ENCODE results near the gene MUSTN1. TPM values are rescaled to one million over a fixed set of nuclear protein-coding genes. Genes with fewer than 3 reads are reported as not detected.

MUSTN1 gene
- total RNA-seq, 1 experiment from 2014 or later = 0.49 TPM

DNA sequence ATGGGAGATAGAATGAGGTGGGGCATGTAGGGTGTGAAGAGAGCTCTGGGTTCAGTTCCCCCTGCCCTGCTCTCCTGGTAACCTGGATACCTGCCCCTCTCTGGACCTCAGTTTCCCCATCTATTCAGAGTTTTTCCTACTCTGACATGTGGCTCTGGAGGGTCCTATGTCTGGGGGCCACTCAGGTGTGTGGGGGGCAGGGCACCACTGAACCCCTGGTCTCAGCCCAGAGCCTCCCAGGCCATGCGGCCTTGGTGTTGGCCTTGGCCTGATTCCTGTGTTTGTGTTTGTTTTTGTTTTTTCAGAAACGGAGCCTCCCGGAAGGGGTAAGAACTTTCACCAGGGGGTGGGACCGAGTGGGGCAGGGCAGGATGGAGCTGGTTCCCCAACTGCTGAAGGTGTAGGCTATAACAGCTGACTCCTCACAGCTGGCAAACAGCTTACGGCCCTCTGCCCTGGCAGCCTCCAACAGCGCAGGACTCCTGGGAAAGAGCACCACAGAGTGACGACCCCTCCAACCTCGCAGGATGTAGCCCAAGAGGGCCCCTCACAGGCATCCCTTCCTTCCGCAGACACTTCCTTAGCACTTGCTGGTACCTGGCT, 39.4 kb downstream of the MUSTN1 start:
- ChIA-PET CTCF (interaction anchor here (0.5 kb wide), 1 partner anchor 139 kb away, joined by 8 read pairs; no protein-coding TSS in a partner anchor), POLR2A (no interaction called here)
- intact Hi-C loops (cut with micrococcal nuclease; ENCODE audit: unreplicated experiment) (no loop called here), in situ Hi-C loops (cut with HindIII; ENCODE audit: low pct_unique_long_range_greater_than_20kb, low sequenced_read_pairs) (no loop called here)
- no peak for DNase-seq (ENCODE audit: low read depth, low spot score)
- Histone ChIP-seq H3K27me3 (ENCODE audit: control insufficient read depth, insufficient read depth, low read length) (no peaks in the 10 kb centered on the region), H3K36me3 (ENCODE audit: control insufficient read depth, insufficient read depth, low read length) (no peaks in the 10 kb centered on the region), H3K4me1 (ENCODE audit: control insufficient read depth, insufficient read depth, low read length) (no peaks in the 10 kb centered on the region), H3K4me3 (ENCODE audit: low read depth in 2 of 2, low read length in 2 of 2) (no peak overlapping the region), H3K27ac (ENCODE audit: low read length) (no peak overlapping the region), H3K9me3 (ENCODE audit: control insufficient read depth, insufficient read depth, low read depth, low read length) (no peaks in the 10 kb centered on the region)
- no TSS peak for BruUV-seq (replicated peaks)
- ATAC-seq = no peak
- TF ChIP-seq, protein P1, sequence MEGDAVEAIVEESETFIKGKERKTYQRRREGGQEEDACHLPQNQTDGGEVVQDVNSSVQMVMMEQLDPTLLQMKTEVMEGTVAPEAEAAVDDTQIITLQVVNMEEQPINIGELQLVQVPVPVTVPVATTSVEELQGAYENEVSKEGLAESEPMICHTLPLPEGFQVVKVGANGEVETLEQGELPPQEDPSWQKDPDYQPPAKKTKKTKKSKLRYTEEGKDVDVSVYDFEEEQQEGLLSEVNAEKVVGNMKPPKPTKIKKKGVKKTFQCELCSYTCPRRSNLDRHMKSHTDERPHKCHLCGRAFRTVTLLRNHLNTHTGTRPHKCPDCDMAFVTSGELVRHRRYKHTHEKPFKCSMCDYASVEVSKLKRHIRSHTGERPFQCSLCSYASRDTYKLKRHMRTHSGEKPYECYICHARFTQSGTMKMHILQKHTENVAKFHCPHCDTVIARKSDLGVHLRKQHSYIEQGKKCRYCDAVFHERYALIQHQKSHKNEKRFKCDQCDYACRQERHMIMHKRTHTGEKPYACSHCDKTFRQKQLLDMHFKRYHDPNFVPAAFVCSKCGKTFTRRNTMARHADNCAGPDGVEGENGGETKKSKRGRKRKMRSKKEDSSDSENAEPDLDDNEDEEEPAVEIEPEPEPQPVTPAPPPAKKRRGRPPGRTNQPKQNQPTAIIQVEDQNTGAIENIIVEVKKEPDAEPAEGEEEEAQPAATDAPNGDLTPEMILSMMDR (IDR thresholded peaks at IDR 0.05) = no peak
- no peak for TF ChIP-seq TCF7L2 (IDR thresholded peaks at IDR 0.05; ENCODE audit: low read depth, low read length)
- TF ChIP-seq, protein P2, sequence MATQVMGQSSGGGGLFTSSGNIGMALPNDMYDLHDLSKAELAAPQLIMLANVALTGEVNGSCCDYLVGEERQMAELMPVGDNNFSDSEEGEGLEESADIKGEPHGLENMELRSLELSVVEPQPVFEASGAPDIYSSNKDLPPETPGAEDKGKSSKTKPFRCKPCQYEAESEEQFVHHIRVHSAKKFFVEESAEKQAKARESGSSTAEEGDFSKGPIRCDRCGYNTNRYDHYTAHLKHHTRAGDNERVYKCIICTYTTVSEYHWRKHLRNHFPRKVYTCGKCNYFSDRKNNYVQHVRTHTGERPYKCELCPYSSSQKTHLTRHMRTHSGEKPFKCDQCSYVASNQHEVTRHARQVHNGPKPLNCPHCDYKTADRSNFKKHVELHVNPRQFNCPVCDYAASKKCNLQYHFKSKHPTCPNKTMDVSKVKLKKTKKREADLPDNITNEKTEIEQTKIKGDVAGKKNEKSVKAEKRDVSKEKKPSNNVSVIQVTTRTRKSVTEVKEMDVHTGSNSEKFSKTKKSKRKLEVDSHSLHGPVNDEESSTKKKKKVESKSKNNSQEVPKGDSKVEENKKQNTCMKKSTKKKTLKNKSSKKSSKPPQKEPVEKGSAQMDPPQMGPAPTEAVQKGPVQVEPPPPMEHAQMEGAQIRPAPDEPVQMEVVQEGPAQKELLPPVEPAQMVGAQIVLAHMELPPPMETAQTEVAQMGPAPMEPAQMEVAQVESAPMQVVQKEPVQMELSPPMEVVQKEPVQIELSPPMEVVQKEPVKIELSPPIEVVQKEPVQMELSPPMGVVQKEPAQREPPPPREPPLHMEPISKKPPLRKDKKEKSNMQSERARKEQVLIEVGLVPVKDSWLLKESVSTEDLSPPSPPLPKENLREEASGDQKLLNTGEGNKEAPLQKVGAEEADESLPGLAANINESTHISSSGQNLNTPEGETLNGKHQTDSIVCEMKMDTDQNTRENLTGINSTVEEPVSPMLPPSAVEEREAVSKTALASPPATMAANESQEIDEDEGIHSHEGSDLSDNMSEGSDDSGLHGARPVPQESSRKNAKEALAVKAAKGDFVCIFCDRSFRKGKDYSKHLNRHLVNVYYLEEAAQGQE (IDR thresholded peaks at IDR 0.05; ENCODE audit: insufficient read depth in 1 of 2, low read depth in 2 of 2, low read length in 1 of 2) = no peak
- TF ChIP-seq POLR2AphosphoS5 (IDR thresholded peaks at IDR 0.05; ENCODE audit: low read depth, low read length) = no peak
- TF ChIP-seq SIN3A (IDR thresholded peaks at IDR 0.05; ENCODE audit: borderline replicate concordance, insufficient read depth, low read depth, low read length) = no peak

DNA sequence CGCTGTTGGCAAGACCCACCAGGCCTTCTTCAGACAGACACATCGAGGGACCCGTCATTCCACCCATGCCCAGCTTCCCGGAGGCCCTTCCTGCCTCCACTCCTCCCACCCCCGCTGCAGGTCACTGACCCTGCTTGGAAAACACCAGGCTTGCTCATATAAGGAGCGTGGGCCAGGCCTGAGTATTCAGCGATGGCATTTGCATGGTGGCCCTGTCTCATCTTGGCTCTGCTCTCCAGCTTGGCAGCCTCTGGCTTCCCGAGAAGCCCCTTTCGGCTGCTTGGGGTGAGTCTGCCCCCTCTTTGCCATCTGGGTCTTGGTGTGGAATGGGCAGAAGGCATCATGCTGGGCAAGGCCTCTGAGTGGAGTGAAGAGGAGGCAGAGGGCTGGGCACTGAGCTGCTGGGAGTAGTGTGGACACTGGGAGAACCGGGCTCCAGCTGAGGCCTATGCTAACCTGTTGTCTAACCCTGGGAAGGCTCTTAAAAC, 40.2 kb downstream of the MUSTN1 start, which contains the start of gene ITIH3:
Gene ITIH3 (plus strand): TSS at position 185 of the 488 bp plus-strand sequence. CDS start 8 bp downstream, at position 193.
- no peaks in the 10 kb centered on the region for H3K9me3 ChIP-seq (ENCODE audit: control insufficient read depth, insufficient read depth, low read depth, low read length)
- H3K4me1 ChIP-seq (ENCODE audit: control insufficient read depth, insufficient read depth, low read length) = no peaks in the 10 kb centered on the region
- intact Hi-C loops (cut with micrococcal nuclease; ENCODE audit: unreplicated experiment) = no loop called here
- H3K4me3 ChIP-seq (ENCODE audit: low read depth in 2 of 2, low read length in 2 of 2) = no peak within 1 kb of the TSS
- ChIA-PET POLR2A (no interaction called here), CTCF (no interaction called here)
- H3K36me3 ChIP-seq (ENCODE audit: control insufficient read depth, insufficient read depth, low read length) = no peaks in the 10 kb centered on the region
- no peaks in the 10 kb centered on the region for H3K27me3 ChIP-seq (ENCODE audit: control insufficient read depth, insufficient read depth, low read length)
- no peak within 1 kb of the TSS for H3K27ac ChIP-seq (ENCODE audit: low read length)
- in situ Hi-C loops (cut with HindIII; ENCODE audit: low pct_unique_long_range_greater_than_20kb, low sequenced_read_pairs) = no loop called here
- ATAC-seq (no peak), DNase-seq (ENCODE audit: low read depth, low spot score) (no peak)
- no TSS peak for BruUV-seq (replicated peaks)
- TF ChIP-seq SIN3A (IDR thresholded peaks at IDR 0.05; ENCODE audit: borderline replicate concordance, insufficient read depth, low read depth, low read length) (no peak), POLR2AphosphoS5 (IDR thresholded peaks at IDR 0.05; ENCODE audit: low read depth, low read length) (no peak), TCF7L2 (IDR thresholded peaks at IDR 0.05; ENCODE audit: low read depth, low read length) (no peak)
- TF ChIP-seq, protein P1 (IDR thresholded peaks at IDR 0.05) = no peak
